HFFc6 (cell line): ENCODE data around the gene ABHD16A. TPM values are rescaled to one million over a fixed set of nuclear protein-coding genes. Genes with fewer than 3 reads are reported as not detected.
A peak's percentile ranks its signal among the peaks of the same experiment; 100 is the strongest.

Experiments used
- DNase-seq: peaks from one replicate; pipeline ENCODE4 v3.0.0-alpha.2; 2018
- H3K27ac Mint-ChIP-seq: 2 replicates; pipeline ENCODE4 v1.8.0; 2020; ENCODE audit warnings: mild to moderate bottlenecking, mixed read lengths
- H3K27me3 Mint-ChIP-seq: 2 replicates; pipeline ENCODE4 v1.8.0; 2021; ENCODE audit warnings: mild to moderate bottlenecking, moderate library complexity, mixed read lengths; ENCODE audit not compliant: insufficient read depth
- H3K36me3 Mint-ChIP-seq: 2 replicates; pipeline ENCODE4 v1.8.0; 2021; ENCODE audit warnings: low read depth, mixed read lengths
- H3K4me1 Mint-ChIP-seq: 2 replicates; pipeline ENCODE4 v1.8.0; 2020; ENCODE audit warnings: low read depth, mixed read lengths
- H3K4me3 Mint-ChIP-seq: 2 replicates; pipeline ENCODE4 v1.8.0; 2020; ENCODE audit warnings: mild to moderate bottlenecking, moderate library complexity, mixed read lengths
- H3K9me3 Mint-ChIP-seq: 2 replicates; pipeline ENCODE4 v1.8.0; 2020; ENCODE audit warnings: mild to moderate bottlenecking, mixed read lengths
- CTCF ChIP-seq: fragments of 200-600 bp; sonication (generic); IDR thresholded peaks from 2 replicates; pipeline ENCODE4 v1.5.0; 2021; ENCODE audit warnings: antibody characterized with exemption, mild to moderate bottlenecking
- total RNA-seq, 6 experiments: library from RNA; stranded (reverse); fragmentation: NEBNext Ultra II Directional; extraction: Animal tissue kit (Norgen Biotek cat#: 25700); gene quantifications; 2 replicates in 1 of 6; 3 replicates in 5 of 6; pipeline ENCODE4 v1.2.3, GENCODE V29; 2021

The ABHD16A gene
- total RNA-seq, 6 experiments from 2014 or later, result 27.4 to 39.6 (median 32.0) TPM

- Mint-ChIP-seq H3K36me3 (0 out of 2 replicates have a peak, but pooled peaks cover 9% of the 10 kb centered on the region), H3K4me3 (no peak overlapping the region), H3K27ac (no peak overlapping the region), H3K4me1 (peaks cover 17% of the 10 kb centered on the region), H3K27me3 (peaks cover 1% of the 10 kb centered on the region; the same call in 1 of the 2 replicates), H3K9me3 (no peaks in the 10 kb centered on the region)
- no peak for TF ChIP-seq CTCF
- DNase-seq, result no peak
Measured at GRCh38 chr6:31683591-31683990, 19.5 kb downstream of the ABHD16A start.

- Mint-ChIP-seq H3K9me3 (no peaks in the 10 kb centered on the region), H3K4me3 (peak overlapping the region; percentile 87), H3K4me1 (peaks cover 17% of the 10 kb centered on the region), H3K27me3 (peaks cover 1% of the 10 kb centered on the region; the same call in 1 of the 2 replicates), H3K27ac (peak overlapping the region; percentile 96), H3K36me3 (0 out of 2 replicates have a peak, but pooled peaks cover 6% of the 10 kb centered on the region)
- no peak for DNase-seq
- no peak; the same call in none of the 2 replicates for TF ChIP-seq CTCF
Measured at GRCh38 chr6:31681135-31681671, 21.9 kb downstream of the ABHD16A start.

GRCh38 chr6:31680226-31681134 lies 22.6 kb downstream of the ABHD16A start, which contains the start of gene LY6G5C:
TSS of gene LY6G5C (minus strand) at chr6:31681067. CDS start at chr6:31680373, 694 bp downstream.
- Mint-ChIP-seq H3K4me1 (peaks cover 17% of the 10 kb centered on the region), H3K27ac (peak within 1 kb of the TSS; percentile 96), H3K9me3 (no peaks in the 10 kb centered on the region), H3K4me3 (peak within 1 kb of the TSS; percentile 87), H3K27me3 (peaks cover 1% of the 10 kb centered on the region; the same call in 1 of the 2 replicates), H3K36me3 (no peaks in the 10 kb centered on the region)
- DNase-seq, result peak; percentile 91
- TF ChIP-seq CTCF, result peak; percentile 75

- Mint-ChIP-seq H3K9me3 (no peaks in the 10 kb centered on the region), H3K27ac (no peak overlapping the region), H3K4me1 (peaks cover 17% of the 10 kb centered on the region), H3K4me3 (no peak overlapping the region), H3K36me3 (peaks cover 5% of the 10 kb centered on the region), H3K27me3 (peaks cover 3% of the 10 kb centered on the region)
- TF ChIP-seq CTCF, result no peak
- no peak for DNase-seq
Measured at GRCh38 chr6:31677955-31678354, 25.2 kb downstream of the ABHD16A start.

GRCh38 chr6:31676904-31677303 lies 26.2 kb downstream of the ABHD16A start:
- H3K27ac Mint-ChIP-seq, result no peak overlapping the region
- H3K4me3 Mint-ChIP-seq, result no peak overlapping the region
- peaks cover 16% of the 10 kb centered on the region for H3K36me3 Mint-ChIP-seq
- H3K4me1 Mint-ChIP-seq, result peaks cover 17% of the 10 kb centered on the region
- no peak for TF ChIP-seq CTCF
- H3K27me3 Mint-ChIP-seq, result peaks cover 5% of the 10 kb centered on the region
- no peaks in the 10 kb centered on the region for H3K9me3 Mint-ChIP-seq
- no peak for DNase-seq
